ENCODE results near the gene LRRC42.

DNA sequence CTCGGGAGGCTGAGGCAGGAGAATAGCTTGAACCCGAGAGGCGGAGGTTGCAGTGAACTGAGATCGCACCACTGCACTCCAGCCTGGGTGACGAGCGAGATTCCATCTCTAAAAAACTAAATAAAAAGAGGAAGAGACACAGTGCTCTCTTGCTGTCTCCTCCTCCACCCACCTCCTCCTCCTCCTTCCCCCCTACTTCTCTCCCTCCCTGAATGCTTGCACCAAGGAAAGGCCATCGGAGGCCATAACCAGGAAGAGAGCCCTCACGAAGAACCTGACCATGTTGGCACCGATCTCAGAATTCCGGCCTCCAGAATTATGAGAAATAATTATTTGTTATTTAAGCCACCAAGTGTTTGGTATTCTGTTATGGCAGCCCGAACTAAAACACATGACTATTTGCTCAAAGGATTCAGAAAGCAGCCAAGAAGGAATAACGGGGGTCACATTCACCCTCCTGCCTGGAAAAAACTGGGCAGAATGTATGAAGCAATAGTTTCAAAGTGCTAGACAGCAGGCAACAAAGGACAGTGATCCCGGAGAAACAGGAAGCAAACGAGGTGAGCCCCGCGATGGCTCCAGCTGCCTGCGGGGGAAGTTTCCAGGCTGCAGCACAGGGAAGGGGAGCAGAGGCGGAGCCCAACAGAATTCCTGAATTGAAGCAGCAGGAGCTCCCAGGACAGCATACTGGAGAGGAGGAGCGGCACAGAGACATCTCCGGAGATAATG is 36.0 kb downstream of the LRRC42 start:
- TF ChIP-seq CTCF (IDR thresholded peaks at IDR 0.05 in 2 of 3, conservative IDR thresholded peaks at IDR 0.05 in 1 of 3; ENCODE audit: control insufficient read depth in 2 of 3, extremely low read depth in 1 of 3, insufficient read depth in 1 of 3, low read depth in 3 of 3, low read length in 3 of 3), result no peak
- TF ChIP-seq EZH2 (IDR thresholded peaks at IDR 0.05; ENCODE audit: borderline replicate concordance, control insufficient read depth, low read depth, low read length), result no peak
- no peak for TF ChIP-seq SMC3 (IDR thresholded peaks at IDR 0.05; ENCODE audit: borderline replicate concordance, low read length)
